Activated naive CD8-positive, alpha-beta T cell treated with anti-CD3 and anti-CD28 coated beads, Interleukin-2, amount 50 U/mL, for 16 hours (primary cell): ENCODE measurements around the gene FN1.
"Not testable (repeated sequence)": the region's sequence is repeated elsewhere in the genome, so short reads cannot be mapped to it uniquely, and the experiment has no call there.

Source experiments
- DNase-seq: peaks from one replicate; pipeline ENCODE4 v3.0.0-alpha.2; 2020; ENCODE audit warnings: low read depth, low spot score

The FN1 gene

DNA sequence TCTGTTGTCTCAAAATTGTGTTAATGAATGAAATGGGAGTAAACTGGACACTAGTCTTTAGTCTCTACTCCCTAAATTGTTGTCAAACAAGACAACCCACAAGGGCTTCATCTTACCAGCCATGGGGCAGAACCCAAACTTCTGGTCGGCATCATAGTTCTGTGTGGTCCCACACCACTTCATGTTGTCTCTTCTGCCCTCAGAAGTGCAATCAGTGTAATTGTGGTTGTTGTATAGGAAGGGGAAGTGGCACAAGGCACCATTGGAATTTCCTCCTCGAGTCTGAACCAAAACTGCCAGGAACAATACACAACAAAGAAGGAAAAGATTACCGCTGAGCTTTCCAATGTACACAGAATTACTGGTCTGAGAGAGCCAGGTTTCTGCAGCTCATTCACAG, 12.6 kb downstream of the FN1 start:
- no peak for DNase-seq

DNA sequence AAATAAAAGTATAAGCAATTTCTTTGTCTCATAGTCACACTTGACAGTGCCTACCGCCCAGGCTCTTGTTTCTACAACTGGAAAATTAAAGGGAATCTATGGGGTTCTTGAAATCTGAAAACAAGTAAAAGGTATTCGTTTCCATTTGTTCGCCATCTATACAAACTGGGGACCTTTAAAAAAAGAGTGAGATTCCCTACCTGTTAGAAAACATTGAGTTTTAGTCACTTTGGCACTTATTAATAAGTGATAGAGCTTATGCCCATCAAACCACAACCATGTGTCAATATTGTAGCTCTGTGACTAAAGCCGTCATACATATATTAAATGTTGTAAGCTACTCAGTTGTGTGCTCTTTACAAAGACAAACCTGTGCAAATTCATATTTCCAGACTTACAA, 13.2 kb downstream of the FN1 start:
- DNase-seq, result no peak

DNA sequence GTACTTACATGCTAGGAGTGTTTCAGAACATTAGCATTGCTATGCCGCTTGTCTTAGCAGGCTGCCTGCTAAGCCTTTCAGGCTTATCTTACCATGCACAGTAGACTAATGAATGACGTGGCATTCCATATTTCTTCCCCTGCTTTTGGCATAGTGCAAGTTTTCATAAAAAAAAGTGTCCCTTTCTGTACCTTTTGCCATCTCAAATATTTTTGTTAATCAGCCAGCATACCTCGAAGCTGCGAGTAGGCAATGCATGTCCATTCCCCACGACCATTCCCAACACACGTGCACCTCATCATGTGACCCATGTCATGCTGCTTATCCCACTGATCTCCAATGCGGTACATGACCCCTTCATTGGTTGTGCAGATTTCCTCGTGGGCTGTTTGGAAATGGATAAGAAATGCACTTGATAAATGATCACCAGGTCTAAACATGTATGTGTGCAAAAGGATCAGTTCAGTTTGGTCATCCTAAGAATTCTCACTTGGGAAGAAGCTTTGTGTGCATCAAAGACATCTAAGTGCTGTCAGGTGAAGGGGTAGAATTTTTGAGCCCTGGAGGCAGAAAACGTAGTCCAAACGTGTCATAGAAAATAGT, 13.9 kb downstream of the FN1 start:
- no peak for DNase-seq

DNA sequence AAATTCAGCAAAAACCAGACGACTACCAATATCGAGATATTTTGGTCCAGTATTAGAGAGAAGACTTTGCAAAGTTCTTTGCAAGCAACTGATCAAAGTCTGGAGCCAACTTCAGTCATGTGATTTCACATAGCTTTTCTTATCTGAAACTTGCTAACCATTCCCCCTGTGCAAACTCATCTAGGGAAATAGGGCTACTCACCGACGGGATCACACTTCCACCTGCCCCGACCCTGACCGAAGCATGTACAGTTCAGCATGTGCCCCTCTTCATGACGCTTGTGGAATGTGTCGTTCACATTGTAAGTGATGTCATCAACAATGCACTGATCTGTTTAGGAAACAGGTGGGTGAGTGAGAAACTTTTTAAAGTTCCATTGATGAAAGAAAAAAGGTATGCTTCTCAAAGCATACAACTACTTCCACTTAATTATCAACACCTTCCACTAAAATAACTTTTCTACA, 15.4 kb downstream of the FN1 start:
- no peak for DNase-seq

DNA sequence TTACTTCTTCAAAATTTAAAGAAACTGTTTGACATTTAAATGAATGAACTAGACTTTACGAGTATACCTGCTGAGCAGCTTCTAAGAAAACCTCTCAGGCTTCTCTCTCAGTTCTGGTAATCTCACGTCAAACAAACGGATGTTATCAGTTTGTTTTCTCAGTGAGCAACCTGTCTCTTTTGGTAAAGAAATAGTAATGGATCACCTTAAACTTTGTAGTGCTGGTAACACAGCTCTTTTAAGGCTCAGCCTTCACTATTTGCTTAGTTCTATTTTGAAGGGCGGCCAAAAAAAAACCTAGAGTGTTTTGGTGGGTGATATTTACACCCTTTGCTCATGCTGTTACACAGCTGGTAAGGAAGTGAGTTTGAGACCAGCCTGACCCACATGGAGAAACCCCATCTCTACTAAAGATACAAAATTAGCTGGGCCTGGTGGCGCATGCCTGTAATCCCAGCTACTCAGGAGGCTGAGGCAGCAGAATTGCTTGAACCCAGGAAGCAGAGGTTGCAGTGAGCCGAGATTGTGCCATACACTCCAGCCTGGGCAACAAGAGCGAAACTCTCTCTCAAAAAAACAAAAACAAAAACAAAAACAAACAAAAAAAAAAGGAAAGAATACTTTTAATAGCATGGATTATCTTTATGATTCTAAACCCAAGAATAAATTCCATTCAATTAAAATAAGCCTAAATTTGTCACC, 15.9 kb downstream of the FN1 start:
- no peak for DNase-seq

DNA sequence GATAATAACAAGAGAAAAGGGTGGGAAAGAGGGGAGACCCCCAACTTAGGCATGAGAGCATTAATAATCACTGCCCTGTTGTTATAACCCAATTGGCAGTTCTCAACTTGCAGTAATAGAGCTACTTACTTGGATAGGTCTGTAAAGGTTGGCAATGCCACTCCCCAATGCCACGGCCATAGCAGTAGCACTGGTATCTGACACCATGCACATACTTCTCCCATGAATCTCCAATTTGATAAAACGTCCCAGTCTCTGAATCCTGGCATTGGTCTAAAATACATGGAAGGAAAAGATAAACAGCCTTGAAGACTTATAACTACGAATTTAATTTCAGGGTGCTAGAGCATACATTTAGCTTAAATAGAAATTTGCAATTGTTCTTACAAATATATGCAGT, 16.8 kb downstream of the FN1 start:
- DNase-seq, result no peak

DNA sequence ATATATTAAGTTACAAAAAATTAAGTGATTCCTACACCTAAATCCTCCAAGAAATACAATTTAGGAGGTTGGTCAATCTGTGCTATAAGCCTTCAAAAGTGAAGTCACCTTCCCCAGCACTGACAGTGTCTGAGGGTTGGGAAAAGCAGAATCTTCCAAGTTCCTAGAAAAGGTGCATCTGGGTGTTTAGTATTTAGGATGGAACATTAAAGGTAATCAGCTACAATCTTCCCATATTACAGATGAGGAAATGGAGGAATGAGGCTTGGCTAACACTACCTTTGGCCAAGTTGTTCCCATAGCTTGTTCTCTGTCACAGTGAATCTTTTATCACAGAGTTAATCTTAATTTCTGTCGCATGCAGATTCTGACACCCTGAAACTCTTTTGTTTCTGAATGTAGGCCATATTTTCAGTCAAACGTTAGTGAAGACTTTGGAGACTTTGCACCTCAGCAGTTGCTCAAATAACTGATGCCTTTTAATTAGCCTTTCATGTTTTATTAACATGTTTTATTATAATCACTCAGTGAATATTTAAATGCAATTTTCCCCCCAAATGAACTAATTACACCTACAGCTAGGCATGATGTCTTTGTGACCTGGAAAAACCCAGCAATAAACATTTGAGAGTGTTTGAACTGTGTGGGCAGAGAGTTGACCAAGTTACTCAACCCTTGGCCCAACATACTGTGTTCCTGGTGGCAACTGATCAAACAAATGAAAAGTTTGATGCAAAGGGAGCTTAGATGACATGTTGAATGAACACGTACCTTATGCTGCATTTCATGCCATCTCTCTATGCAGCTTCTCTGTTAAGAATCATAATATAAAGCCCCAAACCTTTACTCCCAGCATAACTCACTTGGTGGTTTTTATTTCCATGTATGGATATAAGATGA, 17.6 kb downstream of the FN1 start:
- DNase-seq, result no peak

DNA sequence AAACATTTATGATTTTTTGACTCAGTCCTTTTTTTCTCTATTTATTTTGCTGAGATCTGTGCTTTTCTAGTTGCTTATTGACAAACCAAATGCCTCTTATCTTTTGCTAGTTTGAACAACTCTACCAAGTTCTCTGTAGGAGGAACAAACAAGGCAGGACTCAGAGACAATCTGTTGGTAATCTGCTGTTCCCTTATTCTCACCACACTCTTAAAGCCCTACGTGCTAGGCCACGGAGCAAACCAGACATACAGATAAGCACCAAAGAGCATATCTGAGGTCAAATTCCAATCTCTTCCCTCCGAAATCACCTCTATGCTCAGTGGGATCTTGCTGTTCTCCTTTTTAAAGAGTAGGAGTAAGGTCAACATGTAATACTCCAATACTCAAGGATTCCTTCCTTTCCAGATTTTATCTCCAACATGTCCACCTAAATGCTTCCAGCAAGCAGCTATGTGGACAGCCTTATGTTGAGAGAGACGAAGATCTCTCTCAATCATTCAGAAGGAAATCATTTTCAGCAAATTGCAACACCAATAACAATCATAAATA, 18.4 kb downstream of the FN1 start:
- DNase-seq, result no peak

DNA sequence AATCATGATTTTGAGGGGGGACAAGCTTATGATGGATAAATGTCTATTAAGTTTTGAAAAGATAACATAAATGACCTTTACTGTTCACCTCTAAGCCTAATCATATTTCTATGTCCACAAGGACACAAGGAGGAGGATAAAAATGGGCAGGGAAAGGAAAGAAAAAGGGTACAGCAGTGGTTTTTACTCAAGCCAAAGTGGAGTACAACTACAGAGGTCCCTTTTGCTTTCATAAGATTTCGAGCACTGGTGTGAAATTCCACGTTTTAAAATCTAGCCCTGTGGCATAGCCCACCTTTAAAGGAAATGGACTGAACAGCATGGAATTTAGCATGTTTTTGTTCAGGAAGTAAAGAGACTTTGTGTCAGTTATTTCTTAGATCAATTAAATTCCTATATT, 19.2 kb downstream of the FN1 start:
- no peak for DNase-seq

DNA sequence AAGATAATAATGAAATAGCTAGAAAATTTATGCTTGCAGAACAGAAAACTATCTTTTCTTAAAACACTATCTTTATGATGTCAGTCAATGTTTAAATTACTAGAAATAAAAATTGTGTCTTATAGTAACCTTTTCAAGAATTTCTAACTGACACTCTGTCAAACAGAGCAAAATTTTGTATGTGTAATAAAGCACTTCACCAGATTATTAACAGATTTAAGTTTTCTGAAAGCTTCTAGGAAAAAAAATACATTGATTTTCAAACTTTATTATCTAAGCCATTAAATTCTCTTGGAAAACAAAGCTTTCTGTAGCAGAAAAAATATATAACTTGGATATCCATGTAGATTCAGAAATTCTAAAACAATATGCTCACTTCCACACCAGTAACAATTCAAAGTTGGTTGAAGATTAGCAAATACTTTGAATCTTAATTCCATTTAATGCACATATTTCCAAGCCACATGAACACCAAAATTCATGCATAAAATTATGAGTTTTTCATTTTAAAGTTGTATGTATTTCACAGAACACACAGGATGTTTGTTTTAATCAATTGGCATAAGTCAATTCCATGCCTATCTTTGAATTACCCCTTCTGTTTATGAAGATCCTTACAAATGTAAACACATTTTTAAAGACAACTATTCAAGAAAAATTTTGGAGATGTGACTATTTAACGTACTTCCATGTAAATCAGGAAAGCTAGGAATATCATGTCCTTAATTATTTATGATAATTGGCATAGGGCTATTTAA, 19.9 kb downstream of the FN1 start:
- DNase-seq, result no peak

DNA sequence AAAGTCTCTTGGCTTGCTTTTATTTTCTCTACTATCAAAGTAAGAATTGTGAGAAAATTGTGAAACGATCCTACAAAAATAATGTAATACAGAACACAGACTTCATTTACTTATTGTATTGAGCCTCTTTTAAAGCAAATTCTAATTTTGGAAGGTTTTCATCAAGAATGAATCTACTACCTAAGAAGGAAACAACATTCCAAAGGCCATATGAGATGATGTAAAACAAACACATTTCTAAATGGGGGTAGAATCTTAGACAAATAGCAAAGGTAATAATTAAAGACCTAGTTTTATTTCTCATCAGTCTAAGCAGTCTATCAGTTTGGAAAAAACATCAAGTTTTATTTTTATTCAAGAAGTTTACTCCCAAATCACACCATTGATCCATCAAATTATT, 20.6 kb downstream of the FN1 start:
- no peak for DNase-seq

DNA sequence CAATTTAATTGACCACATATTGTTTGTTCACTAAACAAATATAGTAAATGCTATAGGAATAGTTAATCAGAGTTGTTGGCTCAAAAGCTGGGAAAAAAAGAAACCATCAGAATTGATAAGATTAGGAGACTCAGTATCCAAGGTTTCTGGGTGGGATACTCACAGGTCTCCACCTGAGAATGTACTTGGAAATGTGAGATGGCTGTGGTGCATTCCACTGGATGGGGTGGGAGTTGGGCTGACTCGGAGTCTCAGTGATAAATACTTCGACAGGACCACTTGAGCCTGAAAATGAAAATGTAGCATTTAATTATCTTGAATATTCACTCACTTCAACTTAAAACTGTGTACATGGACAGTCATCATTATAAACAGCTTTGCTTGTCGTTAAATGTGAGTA, 21.2 kb downstream of the FN1 start:
- no peak for DNase-seq

DNA sequence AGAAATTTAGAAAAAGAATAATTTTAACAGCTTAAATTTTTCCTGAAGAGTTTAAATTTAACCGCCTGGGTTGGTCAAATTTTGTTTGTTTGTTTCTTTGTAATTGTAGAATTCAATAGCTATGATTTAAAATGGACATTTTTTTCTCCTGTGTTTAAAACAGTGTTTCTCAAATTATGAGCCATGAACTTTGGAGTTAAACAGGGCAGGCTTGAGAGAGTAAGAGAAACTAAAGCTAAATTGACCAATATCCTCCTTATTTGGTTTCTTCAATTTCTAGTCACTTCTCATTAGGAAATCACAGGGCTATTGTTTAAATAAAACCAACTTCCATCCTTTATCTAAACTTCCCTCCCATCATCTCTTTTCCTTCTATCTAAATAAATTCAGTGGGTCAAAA, 21.9 kb downstream of the FN1 start:
- DNase-seq, result no peak

DNA sequence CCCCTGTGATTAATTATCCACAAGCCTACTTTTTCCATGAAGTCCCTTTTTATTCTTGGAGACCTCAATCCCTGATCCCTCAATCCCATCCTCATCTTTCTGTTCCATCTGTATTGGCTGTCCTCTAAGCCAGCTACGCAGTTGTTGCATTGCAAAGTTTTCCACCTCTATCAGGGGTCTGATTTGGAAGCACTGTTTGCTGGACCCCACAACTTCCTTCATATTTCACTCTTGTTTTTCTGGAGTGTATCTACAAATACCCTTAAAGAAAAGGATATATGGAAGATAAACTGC, 22.4 kb downstream of the FN1 start:
- DNase-seq, result no peak

DNA sequence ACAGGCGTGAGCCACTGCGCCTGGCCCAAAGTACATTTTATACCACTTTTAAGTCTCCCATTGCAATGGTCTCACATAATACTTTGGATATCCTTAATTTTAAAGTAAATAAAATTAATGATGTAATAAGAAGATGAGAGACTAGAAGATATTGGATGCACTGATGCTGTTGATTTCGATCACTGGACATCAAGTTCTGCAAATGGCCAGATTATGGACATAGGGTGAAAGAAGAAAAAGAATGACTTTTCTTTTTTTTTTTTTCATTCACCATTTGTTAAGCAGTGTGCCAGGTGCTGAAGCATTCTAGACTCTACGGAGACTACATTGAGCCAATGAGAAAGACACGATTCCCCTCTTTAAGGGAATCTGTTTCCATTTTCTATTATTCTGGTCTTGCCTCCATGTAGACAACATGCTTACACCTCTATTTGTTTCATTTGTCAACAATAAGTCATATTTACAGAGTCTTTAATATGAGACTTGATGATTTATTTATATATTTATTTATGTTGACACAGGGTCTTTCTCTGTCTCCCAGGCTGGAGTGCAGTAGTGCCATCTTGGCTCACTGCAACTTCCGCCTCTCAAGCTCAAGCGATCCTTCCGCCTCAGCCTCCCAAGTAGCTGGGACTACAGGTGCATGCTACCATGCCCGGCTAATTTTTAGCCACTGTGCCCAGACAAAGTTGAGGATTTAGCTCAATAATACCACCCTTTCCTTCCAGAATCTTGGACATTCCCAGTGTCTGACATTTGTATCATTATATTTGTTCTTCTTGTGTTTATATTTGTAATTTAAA, 23.7 kb downstream of the FN1 start:
- no peak for DNase-seq

DNA sequence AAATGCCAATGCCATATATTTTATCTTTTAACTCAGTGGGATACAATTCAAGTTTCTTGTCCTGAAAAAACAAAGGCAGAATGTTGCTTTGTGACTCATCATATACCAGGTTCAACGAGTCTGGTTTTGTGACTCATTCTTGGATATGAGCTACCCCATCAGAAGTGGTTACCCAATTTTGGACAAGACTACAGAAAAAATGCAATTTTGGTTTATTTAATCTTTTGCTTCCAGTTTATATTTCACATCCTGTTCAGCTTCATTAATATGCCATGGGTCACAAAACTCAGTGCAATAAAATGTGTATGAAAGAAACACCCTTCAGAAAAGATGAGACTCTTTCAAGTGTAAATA, 25.0 kb downstream of the FN1 start:
- no peak for DNase-seq

DNA sequence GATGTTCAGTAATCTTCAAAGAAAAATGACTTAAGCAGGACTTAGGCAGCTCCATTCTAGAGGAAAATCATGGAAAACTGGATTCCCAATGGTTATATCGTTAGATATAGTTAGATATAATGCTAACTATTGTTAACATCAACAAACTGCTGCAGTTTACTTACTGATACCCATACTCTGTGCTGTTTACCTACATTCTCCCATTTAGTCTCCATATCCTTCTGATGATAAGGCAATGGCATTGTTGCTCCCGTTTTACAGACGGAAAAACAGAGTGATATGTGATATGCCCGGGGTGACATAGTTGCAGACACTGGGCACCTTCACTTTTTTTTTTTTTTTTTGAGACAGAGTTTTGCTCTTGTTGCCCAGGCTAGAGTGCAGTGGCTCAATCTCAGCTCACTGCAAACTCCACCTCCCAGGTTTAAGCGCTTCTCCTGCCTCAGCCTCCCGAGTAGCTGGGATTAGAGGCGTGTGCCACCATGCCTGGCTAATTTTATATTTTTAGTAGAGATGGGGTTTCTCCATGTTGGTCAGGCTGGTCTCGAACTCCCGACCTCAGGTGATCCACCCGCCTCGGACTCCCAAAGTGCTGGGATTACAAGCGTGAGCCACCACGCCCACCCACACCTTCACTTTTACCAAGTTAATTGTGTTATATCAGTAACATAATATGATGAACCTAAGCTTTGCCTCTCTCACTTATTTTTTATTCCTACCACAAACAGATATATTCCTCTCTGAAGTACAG, 25.5 kb downstream of the FN1 start:
- not testable (repeated sequence) for DNase-seq

DNA sequence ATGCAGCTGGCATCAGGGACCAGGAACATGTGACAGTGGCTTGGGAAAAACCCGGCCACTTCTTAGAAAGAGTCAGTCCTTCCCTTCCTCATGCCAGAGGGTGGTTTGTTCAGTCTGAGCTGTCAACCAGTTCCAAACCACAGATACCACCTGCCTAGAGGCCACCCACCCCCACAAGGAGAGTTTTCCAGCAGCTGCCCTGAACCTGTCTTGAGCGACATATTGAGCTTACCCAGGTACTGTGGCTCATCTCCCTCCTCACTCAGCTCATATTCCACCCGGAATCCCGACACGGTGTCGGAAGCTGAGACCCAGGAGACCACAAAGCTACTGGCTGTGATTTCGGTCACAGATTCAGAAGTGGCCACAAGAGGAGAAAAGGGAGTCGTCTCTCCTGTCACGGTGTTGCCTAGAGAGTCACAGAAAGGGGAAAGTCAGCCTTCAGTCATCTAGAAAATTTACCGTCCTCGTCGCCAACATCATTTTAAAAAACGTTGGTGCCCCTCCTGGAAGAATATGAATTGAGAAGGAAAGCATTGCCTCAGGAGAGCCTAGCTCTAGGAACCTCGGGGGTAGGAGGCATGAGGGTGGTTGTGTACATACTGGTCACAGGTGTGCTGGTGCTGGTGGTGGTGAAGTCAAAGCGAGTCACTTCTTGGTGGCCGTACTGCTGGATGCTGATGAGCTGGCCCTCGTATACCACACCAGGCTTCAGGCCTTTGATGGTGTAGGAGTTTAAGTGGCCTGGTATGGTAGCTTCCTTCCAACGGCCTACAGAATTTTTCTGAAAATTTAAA, 26.3 kb downstream of the FN1 start:
- no peak for DNase-seq

DNA sequence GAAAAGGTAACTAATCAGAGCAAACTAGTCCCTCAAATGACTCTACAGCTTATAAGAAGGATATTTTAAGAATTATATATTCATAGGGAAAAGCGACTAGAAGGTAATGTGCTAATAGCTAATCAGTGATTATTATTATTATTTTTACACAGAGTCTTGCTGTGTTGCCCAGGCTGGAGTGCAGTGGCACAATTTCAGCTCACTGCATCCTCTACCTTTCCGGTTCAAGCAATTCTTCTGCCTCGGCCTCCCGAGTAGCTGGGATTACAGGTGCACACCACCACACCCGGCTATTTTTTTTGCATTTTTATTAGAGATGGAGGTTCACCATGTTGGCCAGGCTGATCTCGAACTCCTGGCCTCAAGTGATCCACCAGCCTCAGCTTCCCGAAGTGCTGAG, 27.4 kb downstream of the FN1 start:
- DNase-seq, result not testable (repeated sequence)
